Measurements from ENCODE around the gene PPP2R1B. TPM values are rescaled to one million over a fixed set of nuclear protein-coding genes. Genes with fewer than 3 reads are reported as not detected.
"Not testable (repeated sequence)": the region's sequence is repeated elsewhere in the genome, so short reads cannot be mapped to it uniquely, and the experiment has no call there.

Gene PPP2R1B
- total RNA-seq, 1 donor from 2014 or later: 64.3 TPM

GRCh38 chr11:111726301-111726713 lies 39.9 kb downstream of the PPP2R1B start:
- DNase-seq (ENCODE audit: low read depth): no peak

GRCh38 chr11:111725621-111726020 lies 40.6 kb downstream of the PPP2R1B start:
- DNase-seq (ENCODE audit: low read depth): no peak

DNA sequence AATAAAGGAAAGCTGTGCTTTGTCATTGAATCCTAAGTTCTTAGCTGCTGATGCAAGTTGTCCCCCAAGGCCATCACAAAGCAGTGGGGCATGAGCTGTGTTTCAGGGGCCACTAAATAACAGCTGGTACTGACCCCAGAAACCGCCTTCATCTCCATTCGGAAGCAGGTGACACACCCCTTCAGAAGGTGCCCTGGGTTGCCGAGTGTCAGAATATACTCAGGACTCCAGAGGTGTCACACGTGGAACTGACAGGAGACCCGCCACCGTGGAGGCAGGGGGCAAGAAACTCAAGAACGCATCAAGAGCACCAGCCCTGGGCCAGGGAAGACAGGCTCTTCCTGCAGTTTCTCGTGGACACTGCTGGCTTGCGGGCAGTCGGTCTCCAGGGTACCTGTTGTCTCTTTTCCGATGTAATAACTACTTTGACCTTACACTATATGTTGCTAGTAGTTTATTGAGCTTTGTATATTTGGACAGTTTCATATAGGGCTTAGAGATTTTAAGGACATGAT lies 41.5 kb downstream of the PPP2R1B start:
- DNase-seq (ENCODE audit: low read depth): no peak

GRCh38 chr11:111723595-111723994 lies 42.6 kb downstream of the PPP2R1B start:
- DNase-seq (ENCODE audit: low read depth): no peak

DNA sequence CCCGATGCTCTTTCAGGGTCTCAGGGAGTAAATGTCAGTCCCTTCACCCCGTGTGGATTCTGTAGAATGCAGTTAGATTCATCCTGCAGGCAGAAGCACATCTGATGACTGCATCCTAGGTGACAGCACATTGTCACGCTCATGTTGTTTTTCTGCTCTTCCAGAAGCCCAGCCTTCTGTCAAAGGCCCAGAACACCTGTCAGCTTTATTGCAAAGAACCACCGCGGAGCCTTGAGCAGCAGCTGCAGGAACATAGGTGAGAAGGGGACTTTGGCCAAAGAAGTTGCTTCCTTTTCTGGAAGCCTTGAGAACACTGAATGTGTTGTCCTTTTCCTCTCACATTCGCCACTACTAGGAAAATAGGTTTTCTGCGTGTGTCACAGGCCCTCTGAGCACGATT lies 43.7 kb downstream of the PPP2R1B start:
- DNase-seq (ENCODE audit: low read depth): no peak

- DNase-seq (ENCODE audit: low read depth): no peak
Measured at GRCh38 chr11:111720801-111721494, 45.2 kb downstream of the PPP2R1B start.

GRCh38 chr11:111719379-111719778 lies 46.8 kb downstream of the PPP2R1B start:
- DNase-seq (ENCODE audit: low read depth): peak; percentile 52

DNA sequence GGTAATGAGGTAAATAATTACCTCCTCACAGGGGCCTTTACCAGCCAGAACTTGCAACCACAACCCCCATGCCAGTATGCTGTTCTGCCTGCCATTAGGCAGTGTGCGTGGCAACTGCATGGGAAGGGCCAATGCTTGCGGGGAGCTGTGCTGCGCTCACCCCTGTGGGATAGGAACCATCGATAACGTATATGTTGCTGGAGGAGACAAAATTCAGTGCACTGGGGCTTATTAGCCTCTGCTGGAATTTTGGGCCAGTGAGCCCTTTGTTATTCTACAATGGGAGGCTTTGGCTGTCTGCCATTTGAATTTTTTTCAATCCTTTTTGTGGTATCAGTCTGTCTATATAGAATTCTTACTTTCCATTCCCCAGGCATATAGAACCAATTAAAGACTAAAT lies 47.3 kb downstream of the PPP2R1B start:
- no peak for DNase-seq (ENCODE audit: low read depth)

DNA sequence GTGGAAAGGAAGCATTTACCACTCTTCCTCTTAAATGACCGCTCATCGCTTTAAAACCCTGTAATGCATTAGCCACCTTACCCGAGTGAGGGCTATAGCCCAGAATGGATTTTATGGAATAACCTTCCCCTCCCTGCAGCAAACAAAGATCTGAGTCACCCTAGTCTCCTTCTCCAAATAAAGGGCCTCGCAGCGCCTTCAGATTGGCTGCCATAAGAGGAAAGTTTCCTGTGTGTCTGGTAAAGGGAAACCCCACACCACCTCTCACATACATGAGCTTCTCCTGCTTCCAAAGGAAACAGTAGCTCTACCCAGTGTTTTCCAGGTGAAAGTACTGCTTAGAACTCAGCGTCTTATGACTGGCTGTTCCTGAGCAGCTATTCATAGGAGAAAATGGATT lies 47.8 kb downstream of the PPP2R1B start:
- DNase-seq (ENCODE audit: low read depth): peak; percentile 95

DNA sequence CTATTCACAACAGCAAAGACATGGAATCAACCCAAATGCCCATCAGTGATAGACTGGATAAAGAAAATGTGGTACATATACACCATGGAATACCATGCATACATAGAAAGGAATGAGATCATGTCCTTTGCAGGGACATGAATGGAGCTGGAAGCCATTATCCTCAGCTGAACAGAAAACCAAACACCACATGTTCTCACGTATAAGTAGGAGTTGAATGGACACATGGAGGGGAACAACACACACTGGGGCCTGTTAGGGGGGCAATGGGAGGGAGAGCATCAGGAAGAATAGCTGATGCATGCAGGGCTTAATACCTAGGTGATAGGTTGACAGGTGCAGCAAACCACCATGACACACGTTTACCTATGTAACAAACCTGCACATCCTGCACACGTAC lies 48.5 kb downstream of the PPP2R1B start:
- DNase-seq (ENCODE audit: low read depth): not testable (repeated sequence)

- no peak for DNase-seq (ENCODE audit: low read depth)
Measured at GRCh38 chr11:111715142-111715816, 50.9 kb downstream of the PPP2R1B start.

DNA sequence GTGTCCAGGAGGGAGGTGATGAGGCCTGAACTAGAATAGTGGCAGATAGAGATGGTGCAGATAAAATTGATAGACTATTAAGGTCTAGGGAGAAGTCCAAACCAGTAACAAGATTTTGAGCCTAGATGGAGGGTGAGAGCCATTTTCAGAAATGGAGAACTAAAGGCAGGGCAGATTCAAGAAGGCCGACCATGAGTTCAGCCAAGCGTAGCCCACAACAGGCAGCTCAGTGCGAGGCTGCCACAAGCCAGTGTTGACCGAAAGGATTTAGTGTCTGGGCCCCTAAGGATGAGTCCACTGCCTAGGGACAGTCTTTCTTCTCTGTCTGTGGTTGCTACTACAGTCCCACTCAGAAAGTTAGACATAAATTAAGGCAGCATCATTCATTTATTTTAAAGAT lies 51.7 kb downstream of the PPP2R1B start:
- no peak for DNase-seq (ENCODE audit: low read depth)

GRCh38 chr11:111707691-111708067 lies 58.5 kb downstream of the PPP2R1B start:
- DNase-seq (ENCODE audit: low read depth): no peak

GRCh38 chr11:111707039-111707690 lies 59.0 kb downstream of the PPP2R1B start:
- DNase-seq (ENCODE audit: low read depth): peak; percentile 47

- no peak for DNase-seq (ENCODE audit: low read depth)
Measured at GRCh38 chr11:111703576-111703975, 62.6 kb downstream of the PPP2R1B start.

GRCh38 chr11:111702623-111703022 lies 63.6 kb downstream of the PPP2R1B start:
- no peak for DNase-seq (ENCODE audit: low read depth)

DNA sequence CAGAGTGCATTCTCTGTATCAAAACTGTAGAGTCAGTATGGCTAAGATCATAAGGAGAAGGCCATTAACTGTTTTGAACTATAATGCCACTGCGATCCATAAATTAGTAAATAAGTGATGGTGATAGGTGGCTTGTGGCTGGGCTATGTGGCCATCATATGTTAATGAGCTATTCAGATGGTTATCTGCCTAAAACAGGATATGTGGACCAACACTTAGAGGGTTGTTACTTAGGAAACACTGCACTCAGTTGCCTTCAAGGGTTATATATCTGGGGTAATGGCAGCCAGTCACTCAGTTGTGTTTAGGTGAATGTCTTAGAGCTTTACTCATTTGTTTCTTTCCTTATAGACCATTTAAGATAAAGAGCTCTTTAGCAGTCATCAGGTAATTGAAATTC lies 66.0 kb downstream of the PPP2R1B start:
- no peak for DNase-seq (ENCODE audit: low read depth)

- no peak for DNase-seq (ENCODE audit: low read depth)
Measured at GRCh38 chr11:111699579-111700156, 66.5 kb downstream of the PPP2R1B start.

DNA sequence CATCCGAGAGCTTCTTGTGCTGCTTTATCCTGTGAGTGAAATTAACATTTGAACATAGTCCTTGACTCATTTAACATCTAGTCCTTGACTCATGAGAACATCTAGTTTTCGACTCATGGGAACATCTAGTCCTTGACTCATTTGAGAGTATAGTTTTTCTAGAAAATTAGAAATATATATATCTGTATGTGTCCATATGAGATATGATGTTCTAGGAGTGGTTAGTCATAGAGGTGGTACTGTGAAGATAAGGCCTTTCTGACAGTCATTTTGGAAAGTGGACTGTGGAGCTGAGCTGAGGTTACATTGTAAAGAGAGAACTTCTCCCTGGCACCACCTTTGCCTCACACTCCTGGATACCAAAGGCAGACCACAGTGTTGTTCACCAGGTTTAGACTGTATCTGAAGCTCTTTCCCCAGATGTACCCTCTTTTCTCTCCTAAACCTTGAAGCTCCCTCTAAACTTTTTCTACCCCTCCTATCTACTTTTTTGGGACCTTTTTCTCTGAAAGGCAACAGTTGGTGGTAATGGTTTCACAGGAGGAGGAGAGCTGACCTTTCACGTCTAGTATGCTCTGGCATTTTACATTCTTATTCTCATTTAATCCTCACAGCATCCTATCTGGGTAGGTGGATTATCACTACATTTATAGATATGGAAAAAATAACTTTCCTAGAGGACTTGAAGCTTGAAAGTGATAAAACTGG lies 67.2 kb downstream of the PPP2R1B start:
- DNase-seq (ENCODE audit: low read depth): no peak

GRCh38 chr11:111697933-111698371 lies 68.2 kb downstream of the PPP2R1B start:
- DNase-seq (ENCODE audit: low read depth): peak; percentile 45

DNA sequence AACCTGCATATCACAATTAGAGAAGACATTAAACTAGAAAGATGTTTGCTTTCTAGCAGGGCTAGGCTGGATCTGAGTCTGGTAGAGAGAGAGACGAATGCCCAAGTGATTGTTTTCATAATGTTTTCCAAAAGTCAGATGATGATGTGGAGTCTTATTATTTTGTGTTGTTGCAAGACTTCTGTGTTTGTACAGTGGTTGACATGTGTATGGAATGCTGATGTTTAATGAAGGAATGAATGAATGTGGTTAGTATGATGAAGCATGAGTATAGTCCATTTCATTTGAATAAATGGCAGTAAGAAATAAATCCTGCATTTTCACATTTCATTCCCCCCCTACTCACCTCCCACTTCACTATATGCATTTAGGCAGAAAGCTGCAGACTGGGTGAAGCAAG lies 69.6 kb downstream of the PPP2R1B start:
- DNase-seq (ENCODE audit: low read depth): peak; percentile 75

DNA sequence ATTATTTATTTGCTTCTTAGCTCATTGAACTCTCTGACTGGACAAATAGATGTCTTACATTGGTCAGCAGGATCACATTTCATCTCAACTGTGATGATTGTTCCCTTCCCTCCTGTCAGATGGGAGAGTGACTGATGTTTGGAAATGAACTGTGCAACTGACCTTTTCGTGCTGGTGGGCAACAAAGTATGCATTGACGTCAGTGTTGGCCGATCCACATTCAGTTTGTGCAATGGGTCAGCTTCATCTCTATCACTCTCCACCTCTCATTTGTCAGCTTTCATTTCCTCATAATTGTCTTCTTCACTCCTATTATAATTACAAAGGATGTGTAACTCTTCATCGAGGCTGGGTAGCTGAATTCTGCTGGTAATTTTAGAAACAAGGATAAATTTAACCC lies 71.3 kb downstream of the PPP2R1B start:
- DNase-seq (ENCODE audit: low read depth): peak; percentile 96
